HG02970 (cell line): ENCODE measurements around the gene ANKHD1.

Source experiments
- ATAC-seq: cut with Tn5 transposase; IDR thresholded peaks from one replicate; pipeline ENCODE4 v1.9.1; 2021; ENCODE audit warnings: mild to moderate bottlenecking, moderate library complexity, moderate number of reproducible peaks; ENCODE audit not compliant: unreplicated experiment, low FRiP score

Gene ANKHD1

DNA sequence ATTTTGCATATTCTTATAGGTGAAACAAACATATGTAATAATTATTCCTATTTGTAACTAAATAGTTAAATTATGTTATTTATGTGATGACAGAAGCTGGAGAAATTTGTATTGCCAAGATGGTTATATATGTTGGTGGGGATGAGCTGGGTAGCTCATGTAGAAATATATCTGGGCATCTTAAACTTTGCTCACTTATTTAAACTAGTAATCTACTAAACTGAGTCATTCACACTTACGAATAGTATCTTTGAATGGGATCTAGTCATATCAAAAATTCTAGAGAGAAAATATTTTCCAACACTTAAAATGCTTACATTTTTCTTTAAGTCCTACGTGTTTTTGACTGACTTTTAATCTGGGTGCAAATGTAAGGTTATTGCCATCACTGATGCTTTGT, 101.2 kb downstream of the ANKHD1 start:
- no peak for ATAC-seq

DNA sequence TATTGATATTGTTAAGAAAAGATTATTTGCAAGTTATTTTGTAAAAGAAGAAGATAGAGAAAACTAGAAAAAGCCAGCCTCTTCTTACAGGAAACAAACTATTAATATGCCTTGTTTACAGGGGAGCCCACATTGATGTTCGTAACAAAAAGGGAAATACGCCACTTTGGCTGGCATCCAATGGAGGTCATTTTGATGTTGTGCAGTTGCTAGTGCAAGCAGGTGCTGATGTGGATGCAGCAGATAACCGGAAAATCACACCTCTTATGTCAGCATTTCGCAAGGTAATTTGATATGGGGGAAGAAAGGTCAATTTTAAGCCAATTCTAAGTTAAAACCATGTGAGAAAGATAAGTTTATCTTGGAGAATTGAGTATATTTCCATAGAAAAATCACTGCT, 108.3 kb downstream of the ANKHD1 start:
- no peak for ATAC-seq

DNA sequence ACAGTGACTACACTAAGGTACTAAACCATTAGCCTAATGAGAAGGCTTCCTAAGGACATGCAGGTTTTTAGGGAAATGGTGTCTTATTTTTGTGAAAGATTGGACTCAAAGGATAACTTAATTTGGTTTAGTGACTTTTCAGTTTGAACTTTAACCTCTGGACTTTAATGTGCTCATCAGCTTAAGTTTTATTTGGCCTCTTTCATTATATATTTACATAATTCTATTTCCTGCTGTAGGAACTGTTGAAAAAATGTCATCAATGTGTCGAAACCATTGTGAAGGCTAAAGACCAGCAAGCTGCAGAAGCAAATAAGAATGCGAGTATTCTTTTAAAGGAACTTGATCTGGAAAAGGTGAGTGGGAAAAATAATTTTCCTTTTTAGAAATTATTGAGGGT, 111.5 kb downstream of the ANKHD1 start:
- ATAC-seq, result no peak

DNA sequence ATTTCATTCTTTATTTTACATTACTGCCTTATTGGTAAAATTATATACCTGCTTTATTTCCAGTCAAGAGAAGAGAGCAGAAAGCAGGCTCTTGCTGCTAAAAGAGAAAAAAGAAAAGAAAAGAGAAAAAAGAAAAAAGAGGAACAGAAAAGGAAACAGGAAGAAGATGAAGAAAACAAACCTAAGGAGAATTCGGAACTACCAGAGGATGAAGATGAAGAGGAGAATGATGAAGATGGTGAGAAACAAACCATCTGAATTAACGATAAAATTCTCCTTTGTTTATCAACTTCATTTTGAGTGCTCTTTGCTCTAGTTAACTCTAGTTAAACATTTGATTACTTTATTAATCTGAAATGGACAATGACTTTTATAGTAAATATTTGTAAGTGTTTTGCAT, 122.4 kb downstream of the ANKHD1 start:
- ATAC-seq, result no peak

DNA sequence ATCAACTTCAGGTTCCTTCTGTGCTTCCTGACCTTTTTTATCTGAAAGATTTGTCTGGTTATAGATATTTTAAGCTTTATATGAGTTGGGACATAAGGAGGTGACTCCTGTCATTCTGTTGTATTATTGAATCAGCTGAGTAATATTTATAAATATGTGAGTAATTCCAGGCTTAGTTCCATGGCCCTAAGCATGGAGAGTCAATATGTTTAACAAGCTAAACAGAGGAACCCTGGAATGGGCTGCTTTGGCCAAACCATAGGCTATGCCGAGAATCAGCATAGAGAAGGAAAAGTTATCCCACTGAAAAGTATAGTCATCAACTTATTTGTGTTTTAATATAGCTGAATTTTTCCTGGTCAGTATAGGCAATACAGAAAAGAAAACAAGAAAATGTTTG, 138.6 kb downstream of the ANKHD1 start:
- ATAC-seq, result no peak

DNA sequence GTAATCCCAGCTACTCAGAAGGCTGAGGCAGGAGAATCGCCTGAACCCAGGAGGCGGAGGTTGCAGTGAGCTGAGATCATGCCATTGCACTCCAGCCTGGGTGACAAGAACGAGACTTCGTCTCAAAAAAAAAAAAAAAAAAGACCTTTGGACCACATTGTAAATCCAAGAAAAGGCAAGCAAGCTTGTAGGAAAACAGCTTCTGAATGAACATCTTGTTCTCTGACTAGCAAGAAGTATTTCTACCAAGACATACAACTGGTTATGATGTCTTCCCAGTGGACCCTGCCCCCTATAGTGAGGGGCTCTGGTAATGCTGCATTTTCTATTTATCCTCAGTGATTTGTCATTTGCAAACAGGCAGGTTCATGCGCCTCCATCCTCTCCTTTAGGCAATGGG, 141.3 kb downstream of the ANKHD1 start:
- ATAC-seq, result no peak

DNA sequence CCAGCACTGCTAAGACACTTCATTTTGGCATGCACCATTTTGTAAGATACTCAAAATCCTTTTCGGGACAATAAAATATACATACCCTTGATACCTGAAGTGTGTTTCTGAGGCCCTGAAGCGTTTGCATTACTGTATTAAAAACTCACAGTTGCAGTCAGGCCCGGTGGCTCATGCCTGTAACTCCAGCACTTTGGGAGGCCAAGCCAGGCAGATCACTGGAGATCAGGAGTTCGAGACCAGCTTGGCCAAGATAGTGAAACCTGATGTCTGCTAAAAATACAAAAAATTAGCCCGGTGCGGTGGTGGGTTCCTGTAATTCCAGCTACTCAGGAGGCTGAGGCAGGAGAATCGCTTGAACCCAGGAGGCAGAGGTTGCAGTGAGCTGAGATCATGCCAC, 143.4 kb downstream of the ANKHD1 start:
- ATAC-seq, result no peak

DNA sequence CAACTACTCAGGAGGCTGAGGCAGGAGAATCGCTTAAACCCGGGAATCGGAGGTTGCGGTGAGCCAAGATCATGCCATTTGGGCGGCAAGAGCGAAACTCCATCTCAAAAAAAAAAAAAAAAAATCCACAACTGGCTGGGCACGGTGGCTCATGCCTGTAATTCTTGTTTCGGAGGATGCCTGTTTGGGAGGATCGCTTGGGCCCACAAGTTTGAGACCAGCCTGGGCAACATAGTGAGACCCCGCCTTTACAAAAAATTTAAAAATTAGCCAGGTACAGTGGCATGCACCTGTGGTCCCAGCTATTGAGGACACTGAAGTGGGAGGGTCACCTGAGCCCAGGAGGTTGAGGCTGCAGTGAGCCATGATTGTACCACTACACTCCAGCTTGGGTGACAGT, 144.0 kb downstream of the ANKHD1 start:
- ATAC-seq, result no peak

DNA sequence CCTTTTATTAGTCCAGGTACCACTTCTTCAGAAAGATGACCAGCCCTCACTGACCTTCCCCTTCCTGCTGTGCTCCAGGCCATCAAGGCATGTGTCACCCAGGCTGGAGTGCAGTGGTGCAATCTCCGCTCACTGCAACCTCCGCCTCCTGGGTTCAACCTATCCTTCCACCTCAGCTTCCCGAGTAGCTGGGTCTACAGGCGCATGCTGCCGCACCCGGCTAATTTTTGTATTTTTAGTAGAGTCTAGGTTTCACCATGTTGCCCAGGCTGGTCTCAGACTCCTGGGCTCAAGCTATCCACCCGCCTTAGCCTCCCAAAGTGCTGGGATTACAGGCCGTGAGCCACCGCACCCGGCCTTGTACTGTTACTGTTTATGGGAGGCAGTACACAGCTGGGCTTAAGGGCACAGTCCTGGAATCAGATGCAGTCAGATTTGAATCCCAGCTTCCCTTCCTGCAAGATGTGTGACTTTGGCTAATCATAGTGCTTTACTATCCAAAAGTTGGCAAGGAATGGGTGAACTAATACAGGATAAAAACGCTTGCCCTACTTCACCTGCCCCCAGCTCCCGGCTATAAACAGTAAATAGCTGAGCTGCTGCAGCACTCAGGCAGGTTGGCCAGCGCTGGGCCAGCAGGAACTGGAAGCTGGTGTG, 145.3 kb downstream of the ANKHD1 start:
- peak; percentile 10 for ATAC-seq

DNA sequence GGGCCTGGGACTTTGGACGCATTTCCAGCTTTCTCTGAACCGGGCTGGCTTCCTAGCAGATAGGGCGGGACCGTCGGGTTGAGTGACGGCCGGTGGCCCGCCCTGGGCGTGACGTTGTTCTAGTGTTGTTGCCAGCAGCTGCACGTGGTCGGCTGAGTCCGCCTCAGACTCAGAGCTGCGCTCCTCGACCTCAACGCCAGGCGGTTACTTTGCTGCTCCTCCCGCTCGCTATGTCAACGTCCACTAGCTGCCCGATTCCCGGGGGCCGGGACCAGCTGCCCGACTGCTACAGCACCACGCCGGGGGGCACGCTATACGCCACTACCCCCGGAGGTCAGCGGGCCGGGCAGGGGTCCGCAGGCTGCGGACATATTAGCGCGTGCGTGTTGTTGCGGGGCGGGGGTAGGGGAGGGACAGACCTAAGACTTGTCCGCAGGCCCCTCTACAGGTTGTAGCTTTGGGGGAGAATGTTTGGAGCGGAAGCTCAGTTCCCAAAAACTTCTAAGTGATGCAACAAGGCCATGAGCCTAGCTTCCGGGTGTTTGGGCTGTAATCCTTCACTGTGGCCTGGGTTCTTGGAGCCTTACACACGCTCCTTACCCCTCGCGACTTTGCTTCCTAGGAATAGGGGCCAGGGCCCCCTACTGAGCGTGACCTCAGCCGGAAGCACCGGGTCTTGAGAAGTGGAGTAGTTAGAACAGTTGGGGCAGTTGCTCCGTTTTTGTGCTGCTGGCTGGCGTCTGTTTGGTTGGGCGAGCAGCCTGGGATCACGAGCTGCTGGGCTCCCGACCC, 146.1 kb downstream of the ANKHD1 start, which contains the start of gene EIF4EBP3:
Gene EIF4EBP3, plus strand, starts transcription at position 155 of the 792 bp plus-strand sequence. Its CDS starts 76 bp downstream, at position 231.
- peak; percentile 93 for ATAC-seq

DNA sequence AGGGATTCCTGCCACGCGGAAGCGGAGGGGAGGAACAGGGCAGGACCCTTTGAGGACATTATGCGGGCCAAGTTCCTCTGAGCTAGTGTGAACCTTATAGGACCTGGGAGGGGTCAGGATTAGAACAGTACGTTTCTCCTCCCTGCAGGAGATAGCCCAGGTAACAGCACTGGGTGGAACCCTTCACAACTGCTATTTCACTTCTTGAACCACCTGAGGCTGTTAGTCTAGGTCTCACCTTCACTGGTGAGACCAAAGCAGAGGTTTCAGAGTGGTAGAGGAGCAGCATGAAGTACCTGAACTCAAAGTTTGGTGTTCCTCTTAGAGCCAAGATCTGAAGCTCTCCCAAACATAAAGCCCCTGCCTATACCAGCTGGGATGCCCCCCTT, 146.7 kb downstream of the ANKHD1 start:
- ATAC-seq, result no peak

DNA sequence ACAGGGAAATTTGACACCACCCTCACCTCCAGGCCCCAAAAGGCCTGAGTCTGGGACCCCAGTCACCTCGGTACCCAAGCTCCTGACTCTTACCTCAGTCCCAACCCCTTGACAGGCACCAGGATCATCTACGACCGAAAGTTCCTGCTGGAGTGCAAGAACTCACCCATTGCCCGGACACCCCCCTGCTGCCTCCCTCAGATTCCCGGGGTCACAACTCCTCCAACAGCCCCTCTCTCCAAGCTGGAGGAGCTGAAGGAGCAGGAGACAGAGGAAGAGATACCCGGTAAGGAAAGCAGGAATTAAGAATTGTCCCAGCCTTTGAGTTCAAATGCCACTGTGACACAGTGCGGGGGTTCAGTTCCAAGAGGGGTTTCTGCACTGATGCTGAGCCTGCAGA, 147.2 kb downstream of the ANKHD1 start:
- no peak for ATAC-seq

DNA sequence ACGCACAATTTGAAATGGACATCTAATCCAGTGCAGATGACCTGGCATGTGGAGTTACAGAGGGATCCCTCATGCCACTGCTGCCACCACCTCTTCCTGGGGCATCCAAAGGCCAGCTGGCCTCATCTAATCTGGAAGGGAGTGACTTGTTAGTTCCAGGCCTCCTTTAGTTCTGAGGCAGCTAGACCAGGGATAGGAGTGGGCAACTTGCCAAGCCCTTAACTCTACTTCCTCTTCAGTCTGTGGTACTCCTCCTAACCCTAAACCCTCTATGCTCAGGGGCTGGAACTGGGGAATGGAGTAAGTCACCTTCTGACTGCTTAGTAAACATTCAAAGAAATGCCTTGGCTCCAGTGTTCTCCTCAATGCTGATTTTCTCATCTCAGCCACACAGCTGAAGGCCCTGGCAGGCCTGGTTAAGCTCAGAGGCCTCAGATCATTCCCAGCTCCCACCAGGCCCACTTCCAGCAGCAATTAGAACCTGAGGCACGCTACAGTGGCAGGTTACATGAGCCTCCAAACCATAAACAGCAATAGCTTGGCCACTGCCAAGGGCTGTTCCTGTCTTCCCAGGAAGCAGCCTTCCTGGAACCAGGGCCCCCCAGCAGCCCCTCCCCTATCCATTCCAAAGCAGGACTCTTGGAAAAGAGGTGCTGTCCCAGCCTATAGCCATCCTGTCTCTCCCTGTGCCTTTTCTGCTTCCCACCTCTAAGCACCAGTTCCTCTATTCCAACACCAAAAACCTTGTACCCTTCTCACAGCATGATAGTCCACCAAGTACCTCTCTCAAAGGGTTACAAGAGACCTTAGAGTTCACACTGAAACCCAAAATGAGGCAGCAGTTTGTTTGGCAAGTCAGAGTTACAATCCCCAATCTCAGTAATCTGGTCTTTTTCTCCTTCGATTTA, 147.9 kb downstream of the ANKHD1 start:
- ATAC-seq, result no peak

DNA sequence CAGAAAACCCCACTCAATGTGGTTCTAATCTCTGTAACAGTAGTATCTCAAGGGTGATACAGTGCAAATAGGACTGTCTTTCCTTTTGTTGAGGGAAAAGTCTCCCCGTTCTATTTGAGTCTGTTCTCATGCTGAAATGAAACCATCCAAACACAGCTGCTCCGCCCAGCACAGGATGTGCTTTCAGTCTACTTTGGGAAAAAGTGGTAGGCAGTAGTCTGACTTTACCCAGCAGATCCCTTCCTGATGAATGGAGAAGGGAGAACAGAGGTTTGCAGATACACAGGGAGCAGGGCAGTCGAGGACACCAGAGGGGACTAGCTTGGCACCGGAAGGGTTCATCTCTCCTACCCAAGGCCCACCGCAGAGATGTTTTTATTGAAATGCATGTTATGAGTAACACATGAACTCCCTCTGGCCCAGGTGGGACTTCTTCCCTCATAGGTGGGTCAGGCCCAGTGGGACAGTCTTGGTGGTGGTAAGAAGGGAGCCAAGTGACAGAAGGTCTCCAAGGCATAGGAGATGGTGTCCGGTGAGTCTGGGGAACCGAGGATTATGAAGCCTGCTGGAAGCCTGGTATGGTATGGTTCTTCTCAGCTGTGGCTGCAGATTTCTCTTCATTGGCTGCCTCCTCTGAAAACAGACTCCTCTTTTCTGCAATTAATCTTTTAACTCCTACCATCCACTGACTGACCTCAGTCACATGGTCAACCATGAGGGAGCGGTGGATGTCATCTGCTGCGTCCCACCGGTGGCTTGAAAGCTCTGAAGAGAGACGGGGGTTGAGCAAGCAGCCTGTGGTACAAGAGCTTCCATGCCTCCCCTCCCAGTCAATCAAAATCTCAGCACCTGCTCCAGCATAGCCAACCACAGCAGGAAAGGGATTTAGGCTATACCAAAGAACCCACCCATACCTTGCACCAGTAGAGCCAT, 148.8 kb downstream of the ANKHD1 start:
- ATAC-seq, result no peak

DNA sequence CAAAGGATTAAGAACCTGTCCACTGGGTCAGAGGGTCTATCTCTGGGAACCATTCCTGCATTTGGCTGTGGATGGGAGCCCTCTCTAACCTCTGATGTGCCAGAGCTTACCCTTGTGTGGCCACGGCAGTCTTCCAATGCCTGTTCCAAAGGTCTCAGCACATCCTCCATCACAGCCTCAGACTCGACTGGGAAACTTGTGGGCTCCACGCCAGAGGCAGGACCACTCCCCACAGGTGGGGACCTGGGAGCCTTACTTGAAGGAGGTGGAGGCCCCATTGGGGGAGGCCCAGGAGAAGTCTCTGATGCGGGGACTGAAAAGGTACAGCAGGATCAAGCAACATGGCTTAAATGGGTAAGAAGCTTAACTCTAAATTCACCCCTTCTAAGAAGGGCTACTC, 150.2 kb downstream of the ANKHD1 start:
- no peak for ATAC-seq

DNA sequence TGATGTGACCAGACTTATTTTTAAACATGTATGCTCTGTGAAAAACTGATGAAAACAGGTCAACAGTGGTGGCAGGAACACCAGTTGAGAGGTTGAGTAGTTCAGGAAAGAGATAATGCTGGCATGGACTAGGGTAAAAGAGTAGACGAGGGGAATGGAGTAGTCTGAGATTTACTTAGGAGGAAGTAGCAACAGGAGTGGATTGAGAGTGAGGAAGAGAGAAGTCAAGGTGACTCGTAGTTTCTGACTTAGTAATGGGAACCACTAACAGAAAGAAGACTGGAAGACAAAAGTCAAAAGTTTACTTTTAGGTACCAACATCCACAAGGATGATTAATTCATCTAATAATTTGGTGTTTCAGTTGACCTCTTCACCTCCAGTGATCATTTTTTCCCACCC, 152.0 kb downstream of the ANKHD1 start:
- no peak for ATAC-seq

DNA sequence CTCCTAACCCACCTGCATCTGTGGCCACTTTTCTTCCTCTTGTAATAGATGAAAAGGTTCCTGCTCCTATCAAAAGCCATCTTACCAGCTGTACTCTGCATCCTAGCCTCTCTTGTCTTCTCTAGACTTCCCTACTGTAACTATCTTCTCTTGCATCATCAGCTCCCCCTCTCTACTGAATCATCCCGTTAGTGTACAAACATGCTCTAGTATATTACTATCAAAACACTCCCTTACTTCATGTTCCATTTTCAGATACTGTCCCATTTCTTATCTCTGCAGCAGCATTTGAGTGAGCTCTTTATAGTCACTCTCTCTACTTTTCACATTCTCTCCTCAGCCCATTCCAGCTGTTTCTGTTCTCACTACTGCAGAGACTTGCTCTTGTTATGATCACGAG, 152.8 kb downstream of the ANKHD1 start:
- ATAC-seq, result no peak

DNA sequence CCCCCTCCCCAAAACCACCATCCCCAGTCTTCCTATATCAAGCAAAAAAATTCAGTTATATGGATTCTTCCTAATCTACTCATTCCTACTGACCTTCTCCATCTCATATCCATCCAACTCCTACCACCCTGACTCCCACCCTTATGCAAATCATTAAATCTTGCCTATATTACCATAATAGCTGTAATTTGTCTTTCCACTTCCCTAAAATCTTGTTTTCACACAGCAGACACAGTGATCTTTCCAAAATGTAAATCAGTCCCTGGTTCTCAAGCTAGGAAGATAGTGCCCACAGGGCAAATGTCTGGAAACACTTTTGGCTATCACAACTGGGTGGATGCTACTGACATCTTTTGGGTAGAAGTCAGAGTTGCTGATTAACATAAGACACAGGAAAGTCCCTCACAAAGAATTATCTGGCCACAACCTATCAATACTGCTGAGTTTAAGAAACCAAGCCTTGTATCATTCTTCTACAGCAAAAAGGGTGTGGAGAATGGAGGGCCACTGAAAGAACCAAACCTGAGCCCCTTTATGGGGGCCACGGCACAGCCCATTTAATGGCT, 154.2 kb downstream of the ANKHD1 start:
- no peak for ATAC-seq

DNA sequence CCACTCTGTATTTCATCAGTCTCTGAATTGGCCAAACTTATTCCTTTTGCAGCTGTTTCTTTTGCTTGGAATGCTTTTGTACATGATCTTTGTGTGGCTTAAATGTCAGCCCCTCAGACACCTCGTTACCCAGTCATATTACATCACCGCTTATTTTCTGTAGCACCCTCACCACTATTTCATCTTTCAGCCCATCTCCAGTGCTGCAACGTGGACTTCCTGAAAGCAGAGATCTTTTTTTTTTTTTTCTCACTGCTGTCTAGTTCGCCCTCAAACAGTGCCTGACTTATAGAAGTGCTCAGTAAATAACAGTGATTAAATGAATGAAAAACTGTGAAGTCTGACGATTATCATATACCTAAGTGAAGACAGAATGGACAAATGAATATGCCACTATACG, 154.8 kb downstream of the ANKHD1 start:
- ATAC-seq, result no peak
